ENCODE measurements around the gene ARHGAP8. TPM values are rescaled to one million over a fixed set of nuclear protein-coding genes. Genes with fewer than 3 reads are reported as not detected.

Gene ARHGAP8
- total RNA-seq, 1 donor from 2014 or later: 2.8 TPM

GRCh38 chr22:44823396-44823795, 71.0 kb downstream of the ARHGAP8 start:
- Mint-ChIP-seq H3K36me3 (ENCODE audit: low read depth, unreplicated experiment) (peaks cover 1% of the 10 kb centered on the region), H3K4me1 (ENCODE audit: low read depth, unreplicated experiment) (no peaks in the 10 kb centered on the region), H3K27me3 (ENCODE audit: low read depth, unreplicated experiment) (peaks cover 19% of the 10 kb centered on the region), H3K4me3 (ENCODE audit: unreplicated experiment) (no peak overlapping the region), H3K9me3 (ENCODE audit: unreplicated experiment) (no peaks in the 10 kb centered on the region), H3K27ac (ENCODE audit: unreplicated experiment) (no peak overlapping the region)
- Histone ChIP-seq H3K79me2 (ENCODE audit: insufficient read depth, low read length) (no peaks in the 10 kb centered on the region), H3K27me3 (ENCODE audit: insufficient read depth, low read length) (peaks cover 13% of the 10 kb centered on the region), H3K4me2 (ENCODE audit: low read length) (no peak overlapping the region), H2AFZ (ENCODE audit: low read depth, low read length) (no peak overlapping the region), H3K27ac (ENCODE audit: low read depth, low read length) (no peak overlapping the region), H3K9me3 (ENCODE audit: insufficient read depth, low read depth, low read length) (no peaks in the 10 kb centered on the region), H4K20me1 (ENCODE audit: insufficient read depth, low read length) (peaks cover 3% of the 10 kb centered on the region), H3K4me1 (ENCODE audit: insufficient read depth, low read length) (no peaks in the 10 kb centered on the region), H3K9ac (ENCODE audit: low read length) (no peak overlapping the region), H3K4me3 (ENCODE audit: insufficient read depth, low read depth, low read length) (no peak overlapping the region), H3K36me3 (ENCODE audit: insufficient read depth, low read length) (no peaks in the 10 kb centered on the region)
- DNase-seq (ENCODE audit: low read depth) (no peak), FAIRE-seq (no peak)
- no peak for TF ChIP-seq EZH2 (IDR thresholded peaks at IDR 0.05; ENCODE audit: insufficient read depth, low read length)
- TF ChIP-seq, protein P1, sequence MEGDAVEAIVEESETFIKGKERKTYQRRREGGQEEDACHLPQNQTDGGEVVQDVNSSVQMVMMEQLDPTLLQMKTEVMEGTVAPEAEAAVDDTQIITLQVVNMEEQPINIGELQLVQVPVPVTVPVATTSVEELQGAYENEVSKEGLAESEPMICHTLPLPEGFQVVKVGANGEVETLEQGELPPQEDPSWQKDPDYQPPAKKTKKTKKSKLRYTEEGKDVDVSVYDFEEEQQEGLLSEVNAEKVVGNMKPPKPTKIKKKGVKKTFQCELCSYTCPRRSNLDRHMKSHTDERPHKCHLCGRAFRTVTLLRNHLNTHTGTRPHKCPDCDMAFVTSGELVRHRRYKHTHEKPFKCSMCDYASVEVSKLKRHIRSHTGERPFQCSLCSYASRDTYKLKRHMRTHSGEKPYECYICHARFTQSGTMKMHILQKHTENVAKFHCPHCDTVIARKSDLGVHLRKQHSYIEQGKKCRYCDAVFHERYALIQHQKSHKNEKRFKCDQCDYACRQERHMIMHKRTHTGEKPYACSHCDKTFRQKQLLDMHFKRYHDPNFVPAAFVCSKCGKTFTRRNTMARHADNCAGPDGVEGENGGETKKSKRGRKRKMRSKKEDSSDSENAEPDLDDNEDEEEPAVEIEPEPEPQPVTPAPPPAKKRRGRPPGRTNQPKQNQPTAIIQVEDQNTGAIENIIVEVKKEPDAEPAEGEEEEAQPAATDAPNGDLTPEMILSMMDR (IDR thresholded peaks at IDR 0.05; ENCODE audit: insufficient read depth, low read depth, low read length): no peak

DNA sequence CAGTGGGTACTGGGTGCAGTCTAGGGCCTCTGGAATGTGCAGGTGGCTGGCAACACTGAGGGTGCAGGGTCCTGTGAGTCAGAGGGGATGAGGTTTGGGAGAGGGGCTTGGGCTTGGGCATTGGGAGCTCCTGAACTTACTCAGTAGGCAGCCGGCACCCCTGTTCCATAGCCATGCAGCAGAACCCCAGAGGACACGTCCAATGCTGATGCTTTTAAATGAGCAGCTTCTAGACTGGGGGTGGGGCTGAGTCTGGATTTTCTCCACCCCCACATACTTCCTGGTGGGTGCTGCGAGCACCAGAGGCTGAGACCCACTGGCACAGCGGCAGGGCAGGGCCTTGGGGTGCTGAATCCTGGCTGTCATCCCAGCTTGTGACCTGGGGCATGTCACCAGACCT, 71.4 kb downstream of the ARHGAP8 start:
- H3K79me2 ChIP-seq (ENCODE audit: insufficient read depth, low read length): no peaks in the 10 kb centered on the region
- H3K27ac ChIP-seq (ENCODE audit: low read depth, low read length): no peak overlapping the region
- no peak for TF ChIP-seq EZH2 (IDR thresholded peaks at IDR 0.05; ENCODE audit: insufficient read depth, low read length)
- TF ChIP-seq, protein P1 (IDR thresholded peaks at IDR 0.05; ENCODE audit: insufficient read depth, low read depth, low read length): no peak
- H2AFZ ChIP-seq (ENCODE audit: low read depth, low read length): no peak overlapping the region
- Mint-ChIP-seq H3K4me1 (ENCODE audit: low read depth, unreplicated experiment) (no peaks in the 10 kb centered on the region), H3K27me3 (ENCODE audit: low read depth, unreplicated experiment) (peaks cover 18% of the 10 kb centered on the region), H3K9me3 (ENCODE audit: unreplicated experiment) (no peaks in the 10 kb centered on the region), H3K27ac (ENCODE audit: unreplicated experiment) (no peak overlapping the region), H3K4me3 (ENCODE audit: unreplicated experiment) (no peak overlapping the region), H3K36me3 (ENCODE audit: low read depth, unreplicated experiment) (peaks cover 1% of the 10 kb centered on the region)
- FAIRE-seq: no peak
- H3K36me3 ChIP-seq (ENCODE audit: insufficient read depth, low read length): no peaks in the 10 kb centered on the region
- H3K4me3 ChIP-seq (ENCODE audit: insufficient read depth, low read depth, low read length): no peak overlapping the region
- no peaks in the 10 kb centered on the region for H3K4me1 ChIP-seq (ENCODE audit: insufficient read depth, low read length)
- H4K20me1 ChIP-seq (ENCODE audit: insufficient read depth, low read length): peaks cover 3% of the 10 kb centered on the region
- H3K9ac ChIP-seq (ENCODE audit: low read length): no peak overlapping the region
- no peak for DNase-seq (ENCODE audit: low read depth)
- peaks cover 13% of the 10 kb centered on the region for H3K27me3 ChIP-seq (ENCODE audit: insufficient read depth, low read length)
- H3K4me2 ChIP-seq (ENCODE audit: low read length): no peak overlapping the region
- H3K9me3 ChIP-seq (ENCODE audit: insufficient read depth, low read depth, low read length): no peaks in the 10 kb centered on the region

DNA sequence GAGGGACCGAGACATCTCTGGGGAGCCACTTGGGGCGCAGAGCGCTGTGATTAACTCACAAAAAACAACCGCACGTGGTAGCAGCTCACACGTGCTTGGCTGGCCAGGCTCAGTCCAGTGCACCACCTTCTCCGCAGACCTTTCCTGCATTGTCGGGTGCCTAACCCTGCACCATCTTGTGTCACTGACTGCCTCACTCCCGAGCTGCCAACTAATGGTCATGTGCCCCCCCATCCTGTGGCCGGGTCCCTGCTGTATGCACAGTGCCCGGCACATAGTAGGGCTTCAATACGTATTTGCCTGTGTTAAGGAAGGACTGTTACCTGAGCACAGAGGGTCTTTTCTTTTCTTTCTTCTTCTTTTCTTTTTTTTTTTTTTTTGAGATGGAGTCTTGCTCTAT, 71.9 kb downstream of the ARHGAP8 start:
- H3K27me3 Mint-ChIP-seq (ENCODE audit: low read depth, unreplicated experiment): peaks cover 18% of the 10 kb centered on the region
- Histone ChIP-seq H3K9ac (ENCODE audit: low read length) (no peak overlapping the region), H3K27me3 (ENCODE audit: insufficient read depth, low read length) (peaks cover 13% of the 10 kb centered on the region), H3K4me2 (ENCODE audit: low read length) (no peak overlapping the region), H3K79me2 (ENCODE audit: insufficient read depth, low read length) (no peaks in the 10 kb centered on the region), H4K20me1 (ENCODE audit: insufficient read depth, low read length) (peaks cover 3% of the 10 kb centered on the region), H2AFZ (ENCODE audit: low read depth, low read length) (no peak overlapping the region), H3K27ac (ENCODE audit: low read depth, low read length) (no peak overlapping the region), H3K36me3 (ENCODE audit: insufficient read depth, low read length) (no peaks in the 10 kb centered on the region), H3K9me3 (ENCODE audit: insufficient read depth, low read depth, low read length) (no peaks in the 10 kb centered on the region), H3K4me3 (ENCODE audit: insufficient read depth, low read depth, low read length) (no peak overlapping the region), H3K4me1 (ENCODE audit: insufficient read depth, low read length) (no peaks in the 10 kb centered on the region)
- no peak overlapping the region for H3K27ac Mint-ChIP-seq (ENCODE audit: unreplicated experiment)
- H3K9me3 Mint-ChIP-seq (ENCODE audit: unreplicated experiment): no peaks in the 10 kb centered on the region
- peaks cover 1% of the 10 kb centered on the region for H3K36me3 Mint-ChIP-seq (ENCODE audit: low read depth, unreplicated experiment)
- DNase-seq (ENCODE audit: low read depth) (no peak), FAIRE-seq (no peak)
- TF ChIP-seq, protein P1 (IDR thresholded peaks at IDR 0.05; ENCODE audit: insufficient read depth, low read depth, low read length): no peak
- no peak for TF ChIP-seq EZH2 (IDR thresholded peaks at IDR 0.05; ENCODE audit: insufficient read depth, low read length)
- H3K4me3 Mint-ChIP-seq (ENCODE audit: unreplicated experiment): no peak overlapping the region
- H3K4me1 Mint-ChIP-seq (ENCODE audit: low read depth, unreplicated experiment): no peaks in the 10 kb centered on the region
